ENCODE data around the gene ZBTB25.

The ZBTB25 gene

DNA sequence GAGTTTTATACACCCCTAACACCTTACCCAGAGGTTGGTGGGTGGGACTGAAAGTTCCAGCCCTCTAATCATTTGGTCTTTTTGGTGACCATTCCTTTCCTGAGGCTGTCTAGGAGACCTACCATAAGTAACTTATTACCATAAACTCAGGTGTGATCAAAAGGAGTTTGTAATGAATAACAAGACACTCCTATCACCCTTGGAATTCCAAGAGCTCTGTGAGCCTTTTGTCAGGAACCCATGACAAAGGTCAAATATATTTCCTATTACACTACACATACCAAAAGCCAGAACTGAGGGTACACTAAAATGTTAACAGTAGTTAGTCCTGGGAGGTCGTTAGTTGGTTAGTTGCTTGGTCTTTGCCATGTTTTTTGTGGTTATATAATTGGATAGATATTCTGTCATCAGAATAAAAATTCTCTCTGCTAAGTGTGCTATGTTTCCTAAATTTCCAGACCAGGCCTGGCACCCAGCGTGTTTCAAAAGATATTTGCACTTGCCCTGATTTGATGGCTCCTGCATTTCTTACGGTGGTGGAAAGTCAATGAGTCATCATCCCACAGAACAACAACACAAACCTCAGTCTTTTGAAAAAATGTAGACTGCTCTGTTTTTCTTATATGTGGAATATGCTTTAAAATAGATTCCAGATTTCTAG is 65.3 kb downstream of the ZBTB25 start:
- no peak for DNase-seq

DNA sequence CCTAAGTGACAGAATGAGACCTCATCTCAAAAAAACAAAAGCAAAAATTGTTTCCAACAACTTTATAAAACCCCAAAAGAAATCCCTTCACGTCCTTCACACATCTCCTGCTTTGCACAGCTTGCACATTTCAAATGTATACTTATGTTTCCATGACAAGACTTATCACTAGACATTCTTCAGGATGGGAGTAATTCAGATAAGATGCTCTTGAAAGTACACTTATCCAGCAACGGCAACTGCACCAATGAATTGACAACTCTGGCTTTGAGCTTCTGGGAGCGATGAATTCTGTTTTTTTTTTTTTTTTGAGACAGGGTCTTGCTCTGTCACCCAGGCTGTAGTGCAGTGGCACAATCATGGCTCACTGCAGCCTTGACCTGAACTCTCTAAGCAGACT is 69.1 kb downstream of the ZBTB25 start:
- no peak for DNase-seq

DNA sequence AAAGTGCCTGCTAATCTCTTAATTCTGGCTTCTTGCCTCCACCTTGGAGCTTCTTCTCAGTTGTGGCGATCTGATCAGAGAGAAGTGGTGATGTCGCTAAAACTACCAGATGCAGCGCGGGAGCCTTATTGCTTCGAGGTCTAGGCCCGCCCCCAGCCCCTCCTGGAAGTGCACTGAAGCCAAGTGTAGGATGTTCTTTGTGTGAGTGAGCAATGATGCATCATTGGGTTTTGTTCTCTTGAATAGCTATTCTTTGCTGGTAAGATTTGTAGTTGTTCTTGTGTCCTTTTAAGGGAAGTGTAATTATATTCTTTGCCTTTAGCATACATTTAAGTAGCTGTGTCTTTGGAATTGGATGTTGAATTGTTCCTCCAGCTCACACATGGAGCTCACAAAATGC is 79.7 kb downstream of the ZBTB25 start:
- DNase-seq, result no peak

DNA sequence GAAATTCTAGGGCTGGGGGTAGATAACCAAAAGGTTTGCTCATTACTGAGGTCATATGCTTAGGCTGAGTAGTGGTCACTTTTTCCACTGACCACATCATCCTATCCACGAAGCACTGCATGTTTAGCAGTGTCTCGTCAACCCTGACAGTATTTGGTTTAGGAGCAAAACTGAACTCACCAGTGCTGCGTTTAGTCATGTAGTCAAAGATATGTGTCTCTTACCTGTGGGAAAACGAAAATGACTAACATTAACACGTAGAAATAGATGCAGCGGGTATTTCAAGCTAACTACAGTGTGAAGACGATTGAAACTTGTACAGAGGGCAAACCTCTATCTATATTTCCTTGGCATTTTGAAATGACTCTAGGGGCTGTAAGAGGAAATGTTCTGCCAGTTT is 80.9 kb downstream of the ZBTB25 start:
- DNase-seq, result no peak

DNA sequence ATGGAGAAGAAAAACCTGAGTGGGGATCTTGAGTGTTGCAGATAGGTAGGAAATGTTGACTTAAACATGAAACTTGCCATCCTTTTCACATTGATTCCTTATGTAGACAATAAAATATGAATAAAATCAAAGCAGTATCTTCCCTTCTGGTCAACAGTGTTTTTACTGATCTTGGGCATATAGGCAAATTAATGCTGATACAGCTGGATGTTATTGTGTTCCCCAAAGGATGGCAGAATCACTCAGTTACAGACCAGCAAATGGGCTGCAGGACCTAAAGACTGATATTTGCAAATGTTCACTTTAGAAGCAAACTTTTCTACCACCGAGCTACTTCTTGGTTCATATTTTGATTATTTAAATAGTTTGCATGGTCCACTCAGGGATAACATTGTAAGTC is 81.6 kb downstream of the ZBTB25 start:
- DNase-seq, result no peak

DNA sequence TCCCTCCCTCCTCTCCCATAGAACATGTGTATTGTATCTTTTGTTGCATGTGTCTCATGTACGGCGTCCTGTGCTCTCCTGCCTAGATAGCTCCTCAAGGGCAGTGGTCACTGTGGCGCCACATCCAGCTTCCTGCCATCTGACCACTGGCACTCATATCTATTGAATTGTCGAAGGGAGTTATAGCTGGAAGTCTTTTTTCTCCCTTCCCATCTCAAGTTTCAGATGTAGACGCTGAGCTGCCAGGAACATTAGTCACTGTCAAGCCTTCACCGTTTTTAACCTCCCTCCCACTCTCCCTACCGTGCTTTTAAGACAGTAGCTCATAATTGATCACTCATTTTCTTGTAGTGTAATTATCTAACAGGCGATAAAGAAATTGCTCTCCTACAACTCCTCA is 82.5 kb downstream of the ZBTB25 start:
- no peak for DNase-seq

DNA sequence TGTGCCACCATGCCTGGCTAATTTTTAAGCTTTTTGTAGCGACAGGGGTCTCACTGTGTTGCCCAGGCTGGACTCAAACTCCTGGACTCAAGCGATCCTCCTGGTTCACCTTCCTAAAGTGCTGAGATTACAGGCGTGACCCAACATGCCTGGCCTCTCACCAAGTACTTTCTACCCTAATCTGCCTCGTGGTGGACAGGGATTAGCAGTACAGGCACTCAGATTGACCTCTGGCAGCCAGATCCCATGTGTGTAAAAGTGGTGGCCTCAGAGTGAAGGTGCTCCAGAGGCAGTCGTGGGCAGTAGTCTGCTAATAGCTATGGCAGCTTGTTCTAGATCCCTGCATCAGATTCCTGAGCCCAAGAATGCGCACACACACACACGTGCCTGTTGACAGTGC is 84.6 kb downstream of the ZBTB25 start:
- DNase-seq, result no peak

DNA sequence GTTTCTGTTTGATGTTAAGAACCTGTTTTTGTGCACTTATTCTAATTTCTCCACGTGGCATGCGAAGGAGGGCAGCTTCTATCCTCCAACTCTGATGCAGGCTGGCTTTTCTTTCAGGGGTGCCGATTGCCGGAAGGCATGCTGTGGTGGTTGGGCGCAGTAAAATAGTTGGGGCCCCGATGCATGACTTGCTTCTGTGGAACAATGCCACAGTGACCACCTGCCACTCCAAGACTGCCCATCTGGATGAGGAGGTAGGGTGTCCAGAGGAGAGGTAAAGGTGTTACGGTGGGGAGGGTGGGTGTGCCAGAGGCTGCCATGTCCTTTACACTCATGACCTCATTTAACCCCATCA is 85.9 kb downstream of the ZBTB25 start:
- no peak for DNase-seq

DNA sequence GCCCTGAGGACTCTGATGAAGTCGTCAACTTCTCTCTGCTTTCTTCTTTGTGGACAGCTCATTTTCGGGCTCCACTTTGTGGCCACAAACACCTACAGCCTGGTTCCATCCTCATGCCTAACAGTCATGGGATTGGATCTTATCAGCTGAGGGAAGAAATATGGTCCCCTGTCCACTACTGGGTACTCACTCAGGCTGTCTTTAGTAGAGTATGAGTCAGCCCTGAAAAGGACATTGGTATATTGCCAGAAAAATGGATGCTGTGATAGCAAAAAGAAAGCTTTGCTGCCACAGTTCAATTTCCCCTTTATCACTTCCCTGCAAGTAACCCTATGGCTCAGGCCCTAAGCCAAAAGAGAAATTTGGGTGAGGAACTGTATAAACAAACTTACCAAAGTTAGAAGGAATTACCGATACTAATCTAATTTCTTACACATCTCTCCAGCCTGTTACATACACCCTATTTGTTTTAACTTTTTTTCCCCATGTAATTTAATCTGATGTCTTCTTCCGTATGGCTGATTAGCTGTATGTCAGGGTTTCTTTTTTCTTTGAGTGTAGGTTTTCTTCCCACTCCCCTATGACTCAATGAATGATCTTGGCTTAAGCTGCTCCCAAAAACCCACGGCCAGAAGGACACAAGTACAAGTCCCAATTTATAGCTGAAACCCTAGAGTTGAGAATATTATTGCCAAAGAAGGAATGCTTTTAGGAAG is 86.4 kb downstream of the ZBTB25 start:
- no peak for DNase-seq

DNA sequence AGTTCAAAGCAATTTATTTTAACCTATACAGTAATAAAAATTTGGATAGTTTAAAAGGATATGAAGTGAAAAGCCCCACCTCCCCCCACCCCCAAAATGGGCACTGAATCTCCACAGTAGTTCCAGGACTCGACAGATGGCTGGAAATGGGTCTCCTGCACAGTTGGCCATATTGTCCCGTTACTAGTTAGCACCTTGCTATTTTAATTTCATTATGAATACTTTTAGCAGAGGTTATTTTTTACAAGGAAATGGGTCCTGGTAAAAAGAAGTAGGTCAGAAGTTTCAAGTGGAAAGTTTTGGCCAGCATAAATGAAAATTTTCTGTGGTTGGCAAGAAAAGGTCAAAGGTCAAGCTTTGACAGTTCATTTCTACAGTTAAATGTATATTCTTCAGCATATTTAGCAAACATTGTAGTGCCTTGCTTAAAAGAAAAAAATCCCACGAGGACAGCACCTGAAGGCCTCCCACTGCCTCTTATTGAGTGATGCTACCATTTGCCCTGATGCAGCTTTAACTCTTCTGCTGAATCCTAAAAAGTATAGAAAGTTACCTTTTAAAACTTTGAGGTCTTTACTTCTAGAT is 87.2 kb downstream of the ZBTB25 start:
- DNase-seq, result no peak

DNA sequence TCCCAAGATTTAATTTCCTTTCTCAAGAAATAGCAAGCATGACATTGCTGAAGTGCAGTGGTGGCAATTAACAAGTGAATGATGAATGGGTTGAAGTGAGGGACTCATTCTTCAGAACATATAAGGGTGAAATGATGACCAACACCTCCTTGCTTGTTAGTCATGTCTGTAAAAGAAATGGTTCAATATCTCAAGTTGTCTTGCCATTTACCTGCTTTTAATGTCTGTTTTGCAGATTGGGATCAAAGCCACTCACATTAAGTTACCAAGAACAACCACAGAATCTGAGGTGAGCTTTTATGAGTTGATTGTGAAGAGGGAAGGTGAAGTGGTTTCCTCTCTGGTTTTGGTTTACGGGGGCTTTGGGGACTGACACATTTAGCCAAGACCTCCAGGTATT is 91.4 kb downstream of the ZBTB25 start:
- DNase-seq, result no peak

DNA sequence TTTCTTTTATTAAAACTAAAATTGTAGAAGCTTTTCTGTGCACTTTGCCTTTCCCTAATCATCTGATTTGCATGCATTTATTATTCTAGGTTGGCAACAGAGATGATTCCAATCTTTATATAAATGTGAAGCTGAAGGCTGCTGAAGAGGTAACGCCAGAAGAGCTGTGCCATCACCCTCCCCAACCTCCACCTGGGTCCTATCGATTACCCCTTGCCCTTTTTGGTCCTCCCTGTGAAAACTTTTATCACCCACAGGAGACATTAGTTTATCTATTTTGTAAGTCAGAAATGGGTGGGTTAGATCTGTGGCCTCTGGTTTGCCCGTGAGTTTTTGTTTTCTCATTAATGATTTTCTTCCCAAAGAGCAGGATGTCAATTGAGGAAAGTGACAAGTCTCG is 92.6 kb downstream of the ZBTB25 start:
- no peak for DNase-seq

DNA sequence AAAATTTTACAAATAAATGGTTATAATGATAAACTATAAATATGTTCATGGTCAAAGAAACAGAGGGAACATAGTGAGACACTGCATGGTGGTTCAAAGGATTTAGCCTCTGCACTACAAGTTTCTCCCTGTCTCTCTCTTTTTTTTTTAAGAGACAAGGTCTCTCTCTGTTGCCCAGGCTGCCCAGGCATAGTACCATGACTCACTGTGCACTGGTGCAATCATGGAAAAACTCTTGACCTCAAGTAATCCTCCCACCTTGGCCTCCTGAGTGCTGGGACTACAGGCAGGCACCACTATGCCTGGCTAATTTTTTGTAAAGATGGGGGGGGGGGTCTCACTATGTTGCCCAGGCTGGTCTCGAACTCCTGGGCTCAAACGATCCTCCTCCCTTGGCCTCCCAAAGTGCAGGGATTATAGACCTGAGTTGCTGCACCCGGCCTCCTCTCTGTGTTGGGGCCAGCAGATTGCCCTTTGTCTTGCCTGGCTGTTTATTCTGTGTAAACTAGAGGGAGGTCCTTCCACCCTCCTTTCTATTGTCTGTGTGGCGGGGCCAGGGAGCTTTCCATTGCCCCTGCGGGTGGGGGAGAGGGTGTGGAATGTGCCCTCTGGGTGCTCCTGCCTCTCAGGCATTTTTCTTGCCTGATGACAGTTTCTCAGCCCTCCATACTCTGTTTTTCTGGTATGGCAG is 93.4 kb downstream of the ZBTB25 start:
- no peak for DNase-seq

DNA sequence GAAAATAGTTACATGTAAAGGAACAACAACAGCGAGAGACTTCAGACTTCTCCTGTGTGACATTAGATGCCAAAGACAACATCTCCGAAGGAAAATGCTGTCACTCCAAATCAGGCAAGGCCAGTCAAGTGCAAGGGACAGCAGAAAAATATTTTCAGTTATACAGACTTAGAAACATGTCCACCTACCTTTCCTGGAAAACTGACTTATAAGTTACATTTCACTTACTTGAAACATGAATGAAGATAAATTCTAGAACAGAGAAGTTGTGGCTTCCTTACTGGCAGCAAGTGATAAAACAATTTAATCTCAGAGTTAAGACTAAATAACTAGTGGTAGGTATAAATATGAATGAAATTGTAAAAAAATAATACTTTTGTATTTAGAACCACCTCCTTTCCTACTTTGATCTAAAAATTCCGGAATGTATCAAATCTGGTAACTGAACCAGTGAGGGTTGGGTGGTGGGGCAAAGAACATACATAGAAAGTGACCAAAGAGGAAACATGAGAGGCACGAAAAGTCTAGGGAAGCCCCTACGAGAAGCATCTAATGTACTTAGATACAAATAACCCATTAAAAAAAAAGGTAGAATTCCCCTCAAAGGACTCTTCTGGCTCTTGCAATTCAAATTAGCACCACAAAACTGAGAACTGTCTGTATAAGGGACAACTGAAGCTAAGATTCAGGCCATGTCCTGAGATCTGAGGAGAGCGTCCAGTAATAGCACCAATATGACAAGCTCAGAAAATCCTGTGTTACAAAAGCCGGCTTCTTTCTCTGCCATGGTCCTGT is 94.3 kb downstream of the ZBTB25 start:
- no peak for DNase-seq

DNA sequence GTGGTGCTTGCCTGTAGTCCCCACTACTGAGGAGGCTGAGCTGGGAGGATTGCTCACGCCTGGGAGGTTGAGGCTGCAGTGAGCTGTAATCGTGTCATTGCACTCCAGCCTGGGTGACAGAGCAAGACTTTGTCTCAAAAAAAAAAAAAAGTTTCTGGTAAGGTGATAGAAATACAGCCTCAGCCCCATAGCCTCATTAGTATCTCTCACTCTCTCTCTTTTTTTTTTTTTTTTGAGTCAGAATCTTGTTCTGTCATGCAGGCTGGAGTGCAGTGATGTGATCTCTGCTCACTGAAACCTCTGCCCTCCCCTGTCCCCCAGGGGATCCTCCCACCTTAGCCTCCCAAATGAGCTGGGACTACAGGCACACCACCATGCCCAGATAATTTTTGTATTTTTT is 96.3 kb downstream of the ZBTB25 start:
- DNase-seq, result no peak

DNA sequence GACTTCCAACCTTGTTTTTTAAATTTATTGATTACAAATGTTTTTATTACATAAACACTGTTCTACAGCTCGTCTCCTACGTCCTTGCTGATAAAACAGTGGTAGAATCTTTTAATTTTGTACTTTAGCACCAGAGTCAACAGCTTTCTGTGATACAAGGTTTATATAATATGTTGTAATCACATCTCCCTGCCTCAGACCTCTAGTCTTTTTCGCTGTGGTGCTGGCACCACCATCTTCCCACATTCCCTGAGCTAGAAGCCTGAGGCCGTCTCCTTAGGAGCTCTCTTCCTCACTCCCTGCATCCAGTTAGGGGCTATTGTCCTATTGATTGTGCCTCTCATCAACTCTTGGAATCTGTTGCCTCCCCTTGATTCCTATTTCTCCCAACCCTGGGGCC is 98.3 kb downstream of the ZBTB25 start:
- DNase-seq, result no peak

DNA sequence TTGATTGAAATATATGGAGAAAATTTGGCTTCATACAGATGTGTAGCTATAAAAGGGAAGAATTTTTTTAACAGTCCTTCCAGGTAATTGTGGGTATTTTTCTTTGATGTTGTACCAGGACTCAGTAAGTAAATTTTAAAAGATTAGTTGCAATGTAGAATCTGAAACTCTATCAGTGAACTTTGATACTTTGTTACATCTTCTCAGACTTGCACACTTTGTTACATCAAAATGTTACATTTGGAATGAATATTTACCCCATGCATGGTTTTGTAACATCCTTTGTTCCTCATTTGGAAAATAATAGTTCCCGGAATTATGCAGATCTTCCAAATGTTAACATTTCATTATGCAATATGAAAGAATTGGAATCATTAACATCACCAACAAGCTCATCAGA is 101.7 kb downstream of the ZBTB25 start:
- no peak for DNase-seq

DNA sequence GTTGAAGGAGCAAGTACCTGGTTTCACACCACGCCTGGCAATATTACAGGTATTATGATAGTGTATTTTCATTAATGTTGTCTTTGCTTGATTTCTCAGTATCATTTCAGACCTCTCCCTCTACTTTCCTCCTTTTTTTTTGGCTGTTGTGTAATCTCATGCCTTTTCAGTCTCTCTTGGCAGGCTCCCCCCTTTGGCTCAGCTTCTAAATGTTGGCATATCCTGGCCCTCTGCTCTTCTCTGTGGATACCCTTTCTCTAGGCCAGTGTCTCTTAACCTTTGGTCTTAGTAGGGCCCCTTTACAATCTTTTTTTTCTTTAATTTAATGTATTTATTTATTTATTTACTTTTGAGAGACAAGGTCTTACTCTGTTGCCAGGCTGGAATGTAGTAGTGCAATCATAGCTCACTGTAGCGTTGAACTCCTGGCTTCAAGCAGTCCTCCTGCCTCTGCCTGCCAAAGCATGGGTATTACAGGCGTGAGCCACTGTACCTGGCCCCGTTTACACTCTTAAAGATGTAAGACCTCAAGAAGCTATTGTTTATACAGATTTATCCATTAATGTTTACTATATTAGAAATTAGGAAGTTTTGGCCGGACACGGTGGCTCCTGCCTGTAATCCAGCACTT is 102.7 kb downstream of the ZBTB25 start:
- no peak for DNase-seq

Data from activated CD4-positive, CD25-positive, alpha-beta regulatory T cell (primary cell).